ENCODE results near the gene PPFIBP2. TPM values are rescaled to one million over a fixed set of nuclear protein-coding genes. Genes with fewer than 3 reads are reported as not detected.
A peak's percentile ranks its signal among the peaks of the same experiment; 100 is the strongest.

PPFIBP2 gene
- total RNA-seq, 1 experiment from 2014 or later = 1.2 TPM

- DNase-seq (ENCODE audit: low read depth) = no peak
Observed at GRCh38 chr11:7524462-7525235, 10.8 kb downstream of the PPFIBP2 start.

GRCh38 chr11:7525424-7525823 lies 11.6 kb downstream of the PPFIBP2 start:
- DNase-seq (ENCODE audit: low read depth) = no peak

DNA sequence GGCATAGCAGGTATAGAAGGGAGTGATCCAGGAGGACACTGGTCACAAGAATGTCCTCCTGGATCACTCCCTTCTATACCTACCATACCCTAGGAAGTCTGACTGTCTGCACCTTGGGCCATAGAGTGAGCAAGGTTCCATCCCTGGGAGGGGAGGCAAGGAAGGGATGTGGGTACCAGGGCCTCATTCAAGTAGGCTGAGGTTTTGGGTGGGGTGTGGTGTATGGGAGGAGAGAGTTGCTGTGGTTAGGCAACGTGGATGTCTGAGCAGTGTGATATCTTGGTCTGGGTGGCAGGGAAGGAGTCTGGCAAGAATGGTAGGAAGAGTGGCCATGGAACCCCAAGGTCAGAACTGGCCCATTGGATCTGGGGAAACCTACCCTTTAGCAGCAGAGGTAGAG lies 13.2 kb downstream of the PPFIBP2 start:
- no peak for DNase-seq (ENCODE audit: low read depth)

- DNase-seq (ENCODE audit: low read depth) = no peak
Observed at GRCh38 chr11:7528514-7529049, 14.8 kb downstream of the PPFIBP2 start.

DNA sequence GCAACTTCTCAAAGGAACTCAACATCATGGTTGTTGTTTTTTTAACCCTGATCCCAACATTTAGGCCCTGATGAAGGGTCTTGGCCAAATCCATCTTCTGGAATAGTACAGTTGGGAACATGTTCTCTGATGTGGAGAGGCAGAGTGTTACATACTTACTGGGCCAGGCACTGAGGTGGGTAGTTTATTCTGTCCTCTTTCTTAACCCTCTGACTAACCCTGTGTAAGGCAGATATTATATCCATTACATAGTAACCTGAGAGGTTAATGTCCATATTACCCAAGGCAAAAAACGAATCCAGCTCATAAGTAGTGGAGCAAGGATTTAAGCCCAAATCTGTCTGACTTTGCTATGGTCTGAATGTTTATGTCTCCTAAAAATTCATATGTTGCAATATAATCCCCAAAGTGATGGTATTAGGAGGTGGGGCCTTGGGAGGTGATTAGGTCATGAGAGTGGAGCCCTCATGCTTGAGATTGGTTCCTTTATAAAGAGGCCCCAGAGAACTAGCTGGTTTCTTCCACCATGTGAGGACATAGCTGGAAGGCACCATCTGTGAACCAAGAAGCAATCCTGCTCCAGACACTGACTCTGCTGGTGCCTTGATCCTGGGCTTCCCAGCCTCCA lies 16.3 kb downstream of the PPFIBP2 start:
- DNase-seq (ENCODE audit: low read depth) = no peak

- no peak for DNase-seq (ENCODE audit: low read depth)
Observed at GRCh38 chr11:7531011-7531410, 17.2 kb downstream of the PPFIBP2 start.

DNA sequence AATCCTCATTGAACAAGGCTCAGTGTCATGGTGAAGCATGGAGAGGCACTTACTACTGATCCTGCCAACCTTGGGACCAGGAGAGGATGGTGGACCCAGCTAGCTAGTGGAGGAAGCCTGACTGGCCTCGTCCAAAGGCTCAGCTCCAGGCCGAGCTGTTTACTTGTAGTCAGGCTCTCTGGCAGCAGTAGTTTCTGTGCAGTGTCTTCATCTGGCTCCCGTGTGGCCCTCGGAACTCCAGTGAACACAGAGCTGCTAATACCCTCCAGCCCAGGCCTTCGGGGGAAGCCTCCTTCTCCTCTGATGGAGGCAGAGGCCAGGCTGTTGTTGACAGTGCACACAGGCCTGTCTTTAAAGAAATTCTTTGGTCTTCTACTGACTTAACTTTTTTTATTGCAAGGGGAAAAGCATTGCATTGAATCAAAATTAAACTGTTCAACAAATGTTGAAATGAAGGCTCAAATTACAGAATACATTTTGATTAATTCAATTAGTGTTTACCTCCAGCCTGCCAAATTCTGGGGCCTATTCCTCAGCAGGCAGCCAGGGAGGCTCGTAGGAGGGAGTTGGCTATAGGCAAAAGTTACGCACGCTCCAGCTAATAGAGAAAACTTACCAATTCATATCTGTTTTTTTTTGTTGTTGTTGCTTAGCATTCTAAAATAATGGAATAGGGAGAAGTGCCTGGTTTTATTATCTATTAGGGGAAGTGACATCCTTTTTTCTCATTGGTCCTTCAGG lies 18.8 kb downstream of the PPFIBP2 start:
- no peak for DNase-seq (ENCODE audit: low read depth)

DNA sequence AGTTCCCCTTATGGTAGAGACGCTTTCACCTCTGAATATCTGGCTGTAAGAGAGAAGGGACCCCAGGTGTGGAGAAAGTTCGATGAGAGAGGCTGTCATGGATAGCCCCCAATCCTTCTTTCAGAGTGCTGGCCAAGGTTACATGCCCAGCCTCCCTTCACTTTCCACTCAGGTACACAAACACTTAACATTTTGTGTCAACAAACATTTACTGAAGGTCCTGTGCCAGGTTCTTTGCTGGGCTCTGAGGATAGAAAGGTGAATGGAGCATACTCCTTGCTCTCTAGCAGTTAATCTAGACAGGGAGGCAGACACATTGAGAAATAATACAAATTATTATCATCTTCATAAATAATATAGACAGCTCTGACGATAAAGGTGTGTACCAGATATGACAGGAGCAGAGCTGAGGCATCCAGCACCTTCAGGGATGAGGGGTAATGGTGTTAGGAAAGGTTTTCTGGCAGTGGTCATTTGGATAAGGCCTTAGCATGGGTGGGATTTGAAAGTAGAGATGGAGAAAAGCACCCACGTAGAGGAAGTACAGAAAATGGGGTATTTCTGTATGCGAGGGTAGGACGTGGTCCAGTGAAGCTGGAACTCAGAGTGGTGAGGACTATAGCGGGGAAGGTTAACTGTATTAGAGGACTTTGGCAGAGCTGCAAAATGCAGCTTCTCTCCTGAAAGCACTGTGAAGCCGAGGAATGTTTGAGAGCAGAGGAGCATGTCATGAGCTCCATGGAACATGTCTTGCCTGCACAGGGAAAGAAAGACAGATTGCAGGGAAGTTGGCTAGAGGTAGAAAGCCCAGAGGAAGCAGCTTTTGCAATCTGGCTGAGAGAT lies 19.6 kb downstream of the PPFIBP2 start:
- DNase-seq (ENCODE audit: low read depth) = no peak

- DNase-seq (ENCODE audit: low read depth) = no peak
Observed at GRCh38 chr11:7534042-7534378, 20.2 kb downstream of the PPFIBP2 start.

DNA sequence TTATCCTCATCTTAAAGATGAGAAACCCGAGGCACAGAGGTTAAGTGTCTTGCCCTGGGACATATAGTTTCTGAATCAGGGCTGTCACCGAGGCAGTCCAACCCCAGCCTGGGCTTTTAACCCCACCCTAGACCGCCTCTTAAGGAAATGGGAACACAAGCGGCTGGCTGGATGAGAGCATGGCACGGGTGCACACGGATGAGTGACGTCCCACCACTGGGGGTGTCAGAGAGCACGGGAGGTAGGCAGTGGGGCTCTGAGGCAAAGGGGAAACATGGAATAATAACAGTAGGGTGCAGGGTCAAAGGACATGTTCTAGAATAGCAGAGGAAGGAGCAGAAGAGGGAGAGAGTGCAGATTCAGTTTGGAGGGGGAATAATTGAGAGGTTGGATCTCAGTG lies 22.3 kb downstream of the PPFIBP2 start:
- no peak for DNase-seq (ENCODE audit: low read depth)

DNA sequence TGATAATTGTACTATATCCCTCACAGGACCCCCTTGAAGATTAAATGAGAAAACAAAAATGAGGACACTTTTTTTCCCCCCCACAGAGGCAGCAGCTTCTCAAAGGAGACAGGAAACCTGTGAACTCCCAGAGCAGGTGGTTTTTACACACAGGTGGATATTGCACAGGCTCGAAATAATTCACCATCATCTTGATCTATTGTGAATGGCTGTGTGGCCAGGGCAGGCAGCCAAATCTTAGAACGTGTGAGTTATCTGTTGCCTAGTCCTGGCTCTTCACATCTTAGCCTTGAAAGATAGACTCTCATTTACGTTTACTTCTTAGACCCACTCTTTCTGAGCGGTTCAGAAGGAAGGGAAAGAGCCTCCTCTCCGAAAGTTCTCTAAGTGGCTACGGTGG lies 23.5 kb downstream of the PPFIBP2 start:
- DNase-seq (ENCODE audit: low read depth) = no peak

DNA sequence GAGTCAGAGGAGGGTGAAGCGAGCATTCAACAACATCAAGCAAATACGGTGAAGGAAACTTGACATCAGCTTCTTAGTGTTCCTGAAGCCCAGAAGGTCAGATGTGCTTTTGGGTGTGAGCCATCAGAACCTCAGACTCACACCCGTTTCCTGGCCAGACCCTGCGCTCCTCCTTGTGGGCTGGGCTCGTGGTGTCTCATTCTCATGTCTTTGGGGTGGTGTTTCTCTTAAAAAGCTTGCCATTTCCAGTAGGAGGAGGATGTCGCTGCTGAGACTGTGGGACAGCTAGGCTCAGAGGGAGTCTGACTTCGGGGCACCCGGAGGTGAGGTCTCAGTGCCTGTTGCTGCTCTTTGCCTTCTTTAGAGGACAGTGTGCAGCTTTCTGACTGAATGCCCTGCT lies 24.2 kb downstream of the PPFIBP2 start:
- DNase-seq (ENCODE audit: low read depth) = peak; percentile 53

GRCh38 chr11:7538466-7539454 lies 25.0 kb downstream of the PPFIBP2 start:
- DNase-seq (ENCODE audit: low read depth) = no peak

DNA sequence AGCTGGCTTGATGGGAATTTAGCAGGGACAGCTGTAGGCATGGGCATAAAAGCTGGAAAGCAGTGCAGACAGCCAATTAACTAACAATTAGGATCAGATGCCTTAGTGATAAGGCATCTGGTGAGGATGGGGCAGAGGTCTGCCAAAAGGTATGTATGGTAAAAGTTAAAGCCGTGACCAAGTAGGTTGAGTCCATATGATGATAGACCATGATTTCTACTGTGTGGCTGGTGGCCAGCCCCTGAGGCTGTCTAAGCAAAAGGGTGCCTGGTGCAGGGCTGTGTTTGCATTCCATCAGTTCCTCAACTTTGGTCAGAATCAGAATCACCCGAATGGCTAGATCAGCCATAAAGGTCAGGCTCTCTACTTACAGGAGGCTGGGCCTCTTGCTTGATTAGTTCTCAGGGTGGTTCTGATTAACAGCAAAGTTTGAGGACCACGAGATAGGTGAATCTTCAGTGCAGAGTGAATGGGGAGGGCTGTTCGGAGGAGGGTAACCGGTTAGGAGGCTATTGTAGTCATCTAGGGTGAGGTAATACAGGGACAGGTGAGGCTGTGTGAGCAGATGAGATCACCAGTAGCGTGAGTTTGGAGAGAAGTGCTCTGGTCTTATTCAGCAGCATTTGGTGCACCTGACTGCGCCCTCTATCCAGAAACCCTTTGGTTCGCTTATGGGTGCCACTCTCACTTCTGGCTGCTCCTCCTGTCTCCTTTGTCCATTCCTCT lies 27.2 kb downstream of the PPFIBP2 start:
- no peak for DNase-seq (ENCODE audit: low read depth)

DNA sequence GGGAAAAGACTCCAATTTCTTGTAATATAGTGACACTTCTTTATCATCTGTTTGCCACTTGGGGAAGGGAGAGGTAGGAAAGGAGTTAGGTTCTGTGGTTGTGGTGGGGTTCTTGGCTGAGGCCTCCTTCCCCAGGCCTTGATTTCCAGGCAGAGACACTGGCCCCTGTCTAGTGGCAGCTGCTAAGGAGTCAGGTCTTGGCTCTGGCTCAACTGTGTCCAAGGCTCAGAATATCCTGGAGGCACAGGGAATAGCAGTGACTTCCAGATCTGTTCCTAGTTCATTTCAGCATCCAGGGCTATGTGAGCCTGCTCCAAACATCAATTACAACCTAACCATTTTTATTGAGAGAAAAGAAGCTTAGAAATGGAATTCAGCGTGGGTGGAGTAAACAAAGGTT lies 29.5 kb downstream of the PPFIBP2 start:
- no peak for DNase-seq (ENCODE audit: low read depth)

- no peak for DNase-seq (ENCODE audit: low read depth)
Observed at GRCh38 chr11:7544021-7544420, 30.2 kb downstream of the PPFIBP2 start.

DNA sequence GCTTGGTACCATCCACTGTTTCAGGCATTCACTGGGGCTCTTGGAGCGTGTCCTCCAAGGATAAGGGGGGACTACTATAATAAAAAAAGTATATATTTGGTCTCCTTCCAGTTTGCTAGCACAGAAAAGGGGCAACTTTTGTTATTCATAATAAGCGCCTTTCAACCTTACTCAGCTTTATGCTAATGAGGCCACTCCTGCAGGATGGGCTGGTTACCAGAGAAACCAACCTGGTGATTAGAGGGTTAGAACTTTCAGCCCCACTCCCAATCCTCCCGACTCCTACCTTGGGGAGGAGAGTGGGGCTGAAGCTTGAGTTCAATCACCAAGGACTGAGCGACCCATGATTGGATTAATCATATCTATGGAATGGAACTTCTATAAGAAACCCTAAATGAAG lies 31.8 kb downstream of the PPFIBP2 start:
- no peak for DNase-seq (ENCODE audit: low read depth)

DNA sequence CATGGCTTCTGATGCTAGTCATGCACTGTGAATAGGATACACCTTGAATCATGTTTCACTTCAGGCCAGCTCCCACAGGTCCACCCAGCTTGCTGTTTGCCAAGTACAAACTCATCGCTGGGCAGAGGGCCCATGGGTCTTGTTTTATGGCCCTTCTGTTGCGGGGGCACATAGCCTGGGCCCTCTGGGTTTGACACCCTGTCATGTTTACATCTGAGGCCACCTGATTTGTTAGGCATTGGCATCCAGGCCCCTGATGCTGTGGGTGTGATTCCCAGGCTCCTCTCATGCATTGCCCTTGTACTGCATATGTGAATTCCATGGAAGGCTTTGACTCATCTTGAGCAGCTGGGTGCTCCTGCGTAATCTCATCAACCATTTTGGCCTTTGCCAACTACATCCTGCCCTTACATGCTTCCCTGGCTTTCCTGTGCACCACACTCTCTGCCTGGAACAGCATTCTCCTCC lies 32.6 kb downstream of the PPFIBP2 start:
- peak; percentile 42 for DNase-seq (ENCODE audit: low read depth)

GRCh38 chr11:7547687-7548086 lies 33.9 kb downstream of the PPFIBP2 start:
- no peak for DNase-seq (ENCODE audit: low read depth)

Measured in HT1080 (cell line).